HG03139 (cell line): ENCODE results near the gene TIMM22.
"Not testable (repeated sequence)": the region's sequence is repeated elsewhere in the genome, so short reads cannot be mapped to it uniquely, and the experiment has no call there.

ENCODE experiments used
- ATAC-seq: cut with Tn5 transposase; IDR thresholded peaks from one replicate; pipeline ENCODE4 v1.9.1; 2021; ENCODE audit not compliant: unreplicated experiment

Gene TIMM22

GRCh38 chr17:971861-972260 lies 25.1 kb upstream of the TIMM22 start:
- ATAC-seq: not testable (repeated sequence)

GRCh38 chr17:973053-973452 lies 23.9 kb upstream of the TIMM22 start:
- ATAC-seq: no peak

- not testable (repeated sequence) for ATAC-seq
Measured at GRCh38 chr17:974778-975177, 22.2 kb upstream of the TIMM22 start.

- ATAC-seq: no peak
Measured at GRCh38 chr17:975371-975915, 21.5 kb upstream of the TIMM22 start.

- no peak for ATAC-seq
Measured at GRCh38 chr17:976312-976711, 20.6 kb upstream of the TIMM22 start.

GRCh38 chr17:977166-977565 lies 19.8 kb upstream of the TIMM22 start:
- no peak for ATAC-seq

- no peak for ATAC-seq
Measured at GRCh38 chr17:978103-979093, 18.5 kb upstream of the TIMM22 start.

GRCh38 chr17:979212-979538 lies 17.8 kb upstream of the TIMM22 start:
- peak; percentile 3 for ATAC-seq

- peak; percentile 52 for ATAC-seq
Measured at GRCh38 chr17:979539-980405, 17.2 kb upstream of the TIMM22 start, which contains the start of gene NXN. TSS of gene NXN (minus strand) at chr17:979776.

GRCh38 chr17:980406-981291 lies 16.3 kb upstream of the TIMM22 start:
- no peak for ATAC-seq

GRCh38 chr17:981292-981658 lies 15.7 kb upstream of the TIMM22 start:
- ATAC-seq: no peak

GRCh38 chr17:983921-984320 lies 13.0 kb upstream of the TIMM22 start:
- no peak for ATAC-seq

- no peak for ATAC-seq
Measured at GRCh38 chr17:986322-986929, 10.5 kb upstream of the TIMM22 start.

- ATAC-seq: no peak
Measured at GRCh38 chr17:987931-988330, 9.0 kb upstream of the TIMM22 start.

- ATAC-seq: no peak
Measured at GRCh38 chr17:988561-988960, 8.4 kb upstream of the TIMM22 start.

- ATAC-seq: no peak
Measured at GRCh38 chr17:992933-993332, 4.0 kb upstream of the TIMM22 start.

GRCh38 chr17:995324-995723 lies 1.6 kb upstream of the TIMM22 start:
- ATAC-seq: not testable (repeated sequence)

GRCh38 chr17:998111-998510 lies 1.2 kb downstream of the TIMM22 start:
- ATAC-seq: no peak

GRCh38 chr17:1000597-1001461 lies 3.9 kb downstream of the TIMM22 start:
- ATAC-seq: no peak
